Choroid plexus epithelial cell (primary cell): Measurements from ENCODE around the gene GRAMD2A.
A peak's percentile ranks its signal among the peaks of the same experiment; 100 is the strongest.

Experiments
- DNase-seq: peaks from one replicate; pipeline ENCODE4 v3.0.0-alpha.2; 2010; ENCODE audit warnings: low read depth
- H3K4me3 ChIP-seq: 2 replicates; pipeline ENCODE4 v1.5.1; 2011; ENCODE audit warnings: low read depth, mild to moderate bottlenecking, control low read depth, low read length, moderate library complexity
- CTCF ChIP-seq: conservative IDR thresholded peaks from 2 replicates; pipeline ENCODE4 v1.5.1; 2011; ENCODE audit warnings: low read depth, mild to moderate bottlenecking, control low read depth, inconsistent platforms, low read length, moderate library complexity

Gene GRAMD2A

GRCh38 chr15:72217216-72217615, 19.6 kb upstream of the GRAMD2A start:
- TF ChIP-seq CTCF = no peak
- no peak overlapping the region for H3K4me3 ChIP-seq
- DNase-seq = no peak

GRCh38 chr15:72216079-72216478, 18.5 kb upstream of the GRAMD2A start:
- H3K4me3 ChIP-seq = no peak overlapping the region
- DNase-seq = no peak
- TF ChIP-seq CTCF = no peak

GRCh38 chr15:72207558-72208085, 10.0 kb upstream of the GRAMD2A start:
- H3K4me3 ChIP-seq = no peak overlapping the region
- no peak for TF ChIP-seq CTCF
- no peak for DNase-seq

GRCh38 chr15:72206677-72207000, 9.1 kb upstream of the GRAMD2A start:
- DNase-seq = no peak
- no peak for TF ChIP-seq CTCF
- H3K4me3 ChIP-seq = no peak overlapping the region

GRCh38 chr15:72205896-72206676, 8.5 kb upstream of the GRAMD2A start:
- H3K4me3 ChIP-seq = no peak overlapping the region
- TF ChIP-seq CTCF = no peak
- no peak for DNase-seq

GRCh38 chr15:72205273-72205672, 7.7 kb upstream of the GRAMD2A start:
- no peak for DNase-seq
- no peak overlapping the region for H3K4me3 ChIP-seq
- TF ChIP-seq CTCF = no peak

- no peak overlapping the region for H3K4me3 ChIP-seq
- DNase-seq = peak; percentile 73
- TF ChIP-seq CTCF = no peak
These were observed 5.9 kb upstream of the GRAMD2A start for GRCh38 chr15:72203507-72203837.
